ENCODE data around the gene PCP4.

DNA sequence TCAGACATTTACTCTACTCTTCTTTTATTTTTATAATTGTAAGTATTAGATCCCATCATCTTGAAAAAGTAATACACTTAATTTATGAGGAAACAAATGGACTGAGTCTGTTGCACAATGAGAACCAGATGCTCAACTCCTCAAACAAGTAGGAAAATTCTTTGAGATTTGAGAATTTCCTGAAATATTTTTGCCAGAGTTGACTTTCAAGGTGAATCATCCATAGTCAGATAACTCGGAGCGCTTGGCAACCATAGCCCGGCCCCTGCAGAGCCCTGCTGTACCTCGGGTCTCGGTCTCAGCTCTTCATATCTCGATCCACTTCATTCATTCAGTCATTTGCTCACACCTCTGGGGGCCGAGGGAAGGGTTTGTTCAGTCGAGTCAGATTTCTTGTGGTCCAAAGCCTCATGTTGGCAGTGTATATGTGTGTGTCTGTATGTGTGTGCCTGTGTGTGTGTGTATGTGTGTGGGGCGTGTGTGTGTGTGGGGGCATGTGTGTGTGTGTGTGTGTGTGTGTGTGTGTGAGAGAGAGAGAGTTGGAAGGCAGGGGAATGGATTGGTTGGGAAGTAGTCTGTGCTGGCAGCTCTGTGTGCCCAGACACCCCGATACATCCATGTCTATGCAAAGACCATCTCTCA lies 18.1 kb upstream of the PCP4 start:
- TF ChIP-seq HIVEP1 (CRISPR knock-in tag; IDR thresholded peaks at IDR 0.05) (no peak), NCOR1 (IDR thresholded peaks at IDR 0.05) (no peak), SRF (CRISPR knock-in tag; IDR thresholded peaks at IDR 0.05) (no peak)
- TF ChIP-seq, protein P1, sequence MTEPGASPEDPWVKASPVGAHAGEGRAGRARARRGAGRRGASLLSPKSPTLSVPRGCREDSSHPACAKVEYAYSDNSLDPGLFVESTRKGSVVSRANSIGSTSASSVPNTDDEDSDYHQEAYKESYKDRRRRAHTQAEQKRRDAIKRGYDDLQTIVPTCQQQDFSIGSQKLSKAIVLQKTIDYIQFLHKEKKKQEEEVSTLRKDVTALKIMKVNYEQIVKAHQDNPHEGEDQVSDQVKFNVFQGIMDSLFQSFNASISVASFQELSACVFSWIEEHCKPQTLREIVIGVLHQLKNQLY (CRISPR knock-in tag; conservative IDR thresholded peaks at IDR 0.05), result no peak

Measured in K562 (cell line).